GM19099 (cell line): ENCODE results near the gene NCOA3.

Source experiments
- POLR2A ChIP-seq: IDR thresholded peaks from 3 replicates; pipeline ENCODE4 v1.6.1; 2011; ENCODE audit warnings: low read depth; ENCODE audit not compliant: insufficient read length; ENCODE audit errors: extremely low read depth

NCOA3 gene

GRCh38 chr20:47568837-47569410, 67.2 kb downstream of the NCOA3 start:
- no peak for TF ChIP-seq POLR2A

- no peak for TF ChIP-seq POLR2A
Measured at GRCh38 chr20:47571426-47571825, 69.7 kb downstream of the NCOA3 start.

- TF ChIP-seq POLR2A = no peak
Measured at GRCh38 chr20:47572105-47572729, 70.5 kb downstream of the NCOA3 start.

GRCh38 chr20:47573559-47573958, 71.9 kb downstream of the NCOA3 start:
- TF ChIP-seq POLR2A = no peak

GRCh38 chr20:47574616-47575364, 73.1 kb downstream of the NCOA3 start:
- TF ChIP-seq POLR2A = no peak

- no peak for TF ChIP-seq POLR2A
Measured at GRCh38 chr20:47576516-47577033, 74.9 kb downstream of the NCOA3 start.

- peak; percentile 6 for TF ChIP-seq POLR2A
Measured at GRCh38 chr20:47577314-47577713, 75.6 kb downstream of the NCOA3 start.

- no peak for TF ChIP-seq POLR2A
Measured at GRCh38 chr20:47578543-47578942, 76.9 kb downstream of the NCOA3 start.

GRCh38 chr20:47581090-47581489, 79.4 kb downstream of the NCOA3 start:
- TF ChIP-seq POLR2A = no peak

- TF ChIP-seq POLR2A = no peak
Measured at GRCh38 chr20:47583551-47583950, 81.9 kb downstream of the NCOA3 start.

- no peak for TF ChIP-seq POLR2A
Measured at GRCh38 chr20:47585087-47585747, 83.5 kb downstream of the NCOA3 start.

- no peak for TF ChIP-seq POLR2A
Measured at GRCh38 chr20:47586649-47587294, 85.1 kb downstream of the NCOA3 start.

GRCh38 chr20:47588158-47588557, 86.5 kb downstream of the NCOA3 start:
- no peak for TF ChIP-seq POLR2A

- TF ChIP-seq POLR2A = no peak
Measured at GRCh38 chr20:47591231-47591630, 89.5 kb downstream of the NCOA3 start.

- no peak for TF ChIP-seq POLR2A
Measured at GRCh38 chr20:47594157-47594556, 92.5 kb downstream of the NCOA3 start.
